NCI-H446 treated with DMSO at 0.1 percent for 48 hours (cell line): ENCODE data around the gene LDB2.

ENCODE experiments used
- DNase-seq: peaks from one replicate; lab custom pipeline; 2025; lab: John Stamatoyannopoulos, UW

Gene LDB2

GRCh38 chr4:16685536-16685935 lies 212.9 kb downstream of the LDB2 start:
- no peak for DNase-seq

GRCh38 chr4:16684935-16685334 lies 213.5 kb downstream of the LDB2 start:
- no peak for DNase-seq

DNA sequence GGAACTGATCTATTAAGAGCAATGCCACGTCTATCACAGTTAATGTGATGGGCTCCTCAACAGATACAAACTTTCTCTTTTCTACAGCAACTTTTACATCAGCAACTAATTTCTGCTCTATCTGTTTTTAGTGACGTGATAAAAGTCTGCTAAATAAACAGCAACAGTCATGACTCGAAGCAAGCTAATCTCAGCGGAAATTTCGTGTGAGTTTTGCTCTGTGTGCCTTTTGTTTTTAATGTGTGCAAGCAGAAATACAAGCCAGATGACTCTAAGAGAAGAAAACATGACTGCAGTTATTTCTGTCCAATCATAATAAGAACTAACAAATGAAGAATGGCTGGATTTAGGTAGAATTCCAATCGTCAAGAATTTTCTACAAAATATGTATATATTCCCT lies 214.3 kb downstream of the LDB2 start:
- DNase-seq, result no peak

- no peak for DNase-seq
Measured at GRCh38 chr4:16682975-16683374, 215.5 kb downstream of the LDB2 start.

- no peak for DNase-seq
Measured at GRCh38 chr4:16677001-16677944, 221.2 kb downstream of the LDB2 start.

DNA sequence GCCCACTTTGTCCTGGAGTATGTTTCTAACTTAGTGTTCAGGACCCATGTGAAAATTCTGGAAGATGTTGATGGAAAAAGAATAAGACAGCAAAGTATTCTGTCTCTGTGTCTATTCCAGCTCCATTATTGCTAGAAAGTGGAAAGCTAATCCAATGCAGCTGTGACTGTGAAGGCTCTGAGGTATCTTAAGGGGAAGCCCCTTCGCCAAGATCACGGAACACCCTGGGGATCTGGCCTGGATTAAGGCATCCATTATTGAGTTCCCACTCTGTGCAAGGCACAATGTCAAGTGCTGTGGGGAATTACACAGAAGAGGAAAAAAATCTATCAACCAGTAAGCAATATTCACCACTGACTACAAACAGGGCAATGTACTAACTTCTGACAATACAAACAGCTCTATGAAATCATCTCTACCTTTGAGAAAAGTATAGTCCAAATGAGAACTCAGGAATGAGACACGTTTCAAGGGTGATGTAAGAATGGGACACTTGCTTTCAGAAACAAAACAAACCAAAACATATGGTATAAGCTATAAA lies 222.1 kb downstream of the LDB2 start:
- no peak for DNase-seq

GRCh38 chr4:16674082-16674481 lies 224.4 kb downstream of the LDB2 start:
- no peak for DNase-seq

- no peak for DNase-seq
Measured at GRCh38 chr4:16672421-16672820, 226.0 kb downstream of the LDB2 start.

DNA sequence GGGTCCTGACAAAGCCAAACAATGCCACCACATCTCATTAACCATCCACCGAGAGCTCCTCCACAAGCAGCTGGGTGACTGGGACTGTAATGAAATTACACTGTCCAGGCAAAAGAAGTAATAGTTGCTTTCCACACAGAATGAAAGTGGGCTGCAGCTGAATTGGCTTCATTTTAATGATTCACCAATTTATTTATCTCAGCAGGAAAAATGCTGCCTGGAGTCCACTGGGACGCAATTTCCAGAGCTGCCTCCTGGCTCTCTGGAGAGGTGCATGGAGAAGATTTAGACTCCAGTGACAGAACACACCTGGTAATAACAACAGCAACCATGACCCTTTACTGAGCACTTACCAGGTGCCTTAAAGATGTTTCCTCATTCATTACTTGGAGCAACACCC lies 226.7 kb downstream of the LDB2 start:
- no peak for DNase-seq

DNA sequence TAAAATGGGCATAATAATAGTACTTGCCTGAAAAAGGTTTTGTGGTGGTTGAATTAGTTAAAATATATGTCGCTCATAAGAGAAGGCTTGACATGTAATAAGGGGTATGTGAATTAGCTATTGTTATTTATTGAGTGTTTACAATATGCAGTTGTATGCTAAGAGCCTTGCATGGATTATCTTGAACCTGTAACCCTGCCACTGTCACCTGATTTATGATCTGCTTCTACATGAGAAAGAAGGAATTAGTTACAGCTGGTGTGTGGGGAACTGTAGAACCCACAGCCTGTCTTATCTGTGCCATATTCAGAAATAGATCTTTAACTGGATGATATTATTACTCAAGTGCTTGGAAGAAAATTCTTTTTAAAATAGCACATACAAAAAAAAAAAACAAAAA lies 227.7 kb downstream of the LDB2 start:
- no peak for DNase-seq

- DNase-seq, result no peak
Measured at GRCh38 chr4:16669036-16669435, 229.4 kb downstream of the LDB2 start.

DNA sequence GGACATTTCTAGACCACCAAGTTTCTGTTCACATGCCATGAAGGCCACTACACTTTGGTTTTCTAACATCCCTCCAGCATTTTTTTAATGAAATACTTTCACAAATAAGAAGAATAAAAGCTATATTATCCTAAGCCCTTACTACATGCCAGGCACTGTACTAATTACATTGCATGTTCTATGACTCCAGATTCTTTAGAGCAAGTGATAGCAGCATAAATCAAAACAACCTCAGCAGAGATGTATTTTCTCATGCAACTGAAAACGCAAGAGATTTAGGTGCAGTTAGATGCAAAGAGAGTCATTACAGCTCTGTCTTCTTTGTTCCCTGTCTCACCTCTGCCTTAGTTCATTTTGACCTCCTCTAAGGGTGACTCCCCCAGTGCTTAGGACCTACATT lies 230.0 kb downstream of the LDB2 start:
- no peak for DNase-seq

DNA sequence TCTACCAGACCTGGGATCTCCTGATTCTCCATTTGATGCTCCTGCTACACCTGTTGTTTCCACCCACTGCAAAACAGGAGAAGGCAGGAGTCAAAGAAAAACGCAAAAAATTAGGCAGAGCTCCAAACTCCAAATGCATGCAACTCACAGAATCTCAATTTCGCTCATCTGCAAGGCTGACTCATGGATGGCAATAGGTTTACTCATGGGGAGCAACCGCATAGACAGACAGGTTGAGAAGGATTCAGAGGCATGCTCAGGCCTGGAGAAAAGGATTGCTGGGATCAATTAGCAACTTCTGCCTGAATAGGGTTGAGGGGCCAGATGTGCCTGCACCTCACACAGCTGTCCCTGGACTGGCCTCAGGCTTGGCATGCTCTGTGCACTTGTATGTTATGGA lies 231.0 kb downstream of the LDB2 start:
- DNase-seq, result no peak

- DNase-seq, result no peak
Measured at GRCh38 chr4:16665942-16666551, 232.4 kb downstream of the LDB2 start.

DNA sequence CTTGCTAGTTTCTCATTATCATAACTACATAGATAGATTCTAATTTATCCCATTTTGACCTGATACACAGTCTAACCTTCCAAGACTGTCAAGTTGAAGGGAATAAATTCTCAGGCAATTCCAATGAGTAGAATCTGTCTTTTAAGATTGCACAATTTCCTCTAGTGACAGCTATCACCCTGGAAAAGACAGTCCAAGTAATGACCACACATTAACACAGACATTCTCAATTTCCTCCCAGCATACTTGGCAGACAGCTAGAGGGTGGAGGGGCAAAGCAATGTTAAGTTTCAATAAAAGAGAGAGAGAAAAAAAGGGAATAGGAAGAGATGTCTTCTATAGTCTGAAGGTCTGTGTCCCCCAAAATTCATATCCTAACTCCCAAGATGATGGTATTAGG lies 234.7 kb downstream of the LDB2 start:
- no peak for DNase-seq

DNA sequence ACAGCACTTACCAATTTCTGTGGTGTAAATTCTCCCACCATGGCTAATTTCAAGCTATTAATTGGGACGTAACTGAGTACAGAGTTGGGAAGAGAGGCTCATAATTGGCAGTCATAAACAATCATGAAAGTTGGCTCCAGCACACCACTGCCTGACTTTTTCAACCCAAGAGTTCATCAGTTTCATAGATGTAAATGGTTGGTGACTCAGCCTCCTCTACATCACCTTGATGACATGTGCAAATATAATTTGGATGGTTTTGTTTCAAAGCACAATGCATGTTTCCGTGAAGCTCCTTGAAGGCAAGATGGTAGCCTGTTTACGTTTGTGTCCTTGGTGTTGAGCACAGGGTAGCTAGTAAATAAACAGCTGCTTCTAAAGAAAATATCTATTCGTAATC lies 235.1 kb downstream of the LDB2 start:
- DNase-seq, result no peak

GRCh38 chr4:16661813-16662212 lies 236.6 kb downstream of the LDB2 start:
- no peak for DNase-seq

GRCh38 chr4:16660656-16661055 lies 237.8 kb downstream of the LDB2 start:
- no peak for DNase-seq

DNA sequence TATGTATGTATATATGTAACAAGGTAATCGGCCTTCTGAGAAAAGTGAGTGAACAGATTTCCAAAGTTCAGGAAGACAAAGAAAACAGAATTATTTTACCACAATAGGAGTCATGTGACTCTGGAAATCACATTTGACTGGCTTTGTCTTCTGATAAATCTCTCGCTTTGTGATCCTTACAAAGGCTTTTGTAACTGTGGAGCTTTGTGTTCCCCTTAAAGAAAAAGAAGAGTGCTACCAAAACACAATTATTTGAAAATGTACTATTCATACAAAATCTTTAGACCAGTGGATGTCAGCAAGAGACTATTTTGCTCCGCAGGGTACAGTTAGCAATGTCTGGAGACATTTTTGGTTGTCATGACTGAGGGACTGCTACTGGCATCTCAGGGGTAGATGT lies 238.8 kb downstream of the LDB2 start:
- DNase-seq, result no peak

DNA sequence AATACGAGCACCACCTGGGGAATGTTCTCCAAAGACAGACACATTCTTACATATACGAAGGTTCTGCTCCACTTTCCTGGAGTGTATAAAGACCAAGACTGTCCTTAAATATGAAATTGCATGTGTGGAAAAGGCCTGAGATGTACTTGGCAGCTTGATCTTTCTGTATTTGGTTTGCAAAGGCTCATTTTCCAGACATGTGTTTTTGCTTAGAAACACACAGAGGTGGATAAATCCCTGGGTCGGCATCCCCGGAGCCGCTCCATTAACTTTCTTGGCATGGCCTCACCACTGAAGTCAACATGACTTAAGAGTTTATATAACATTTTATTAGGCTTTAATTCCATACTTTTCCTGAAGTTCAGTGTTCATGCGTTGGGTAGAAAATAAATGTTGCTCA lies 239.4 kb downstream of the LDB2 start:
- no peak for DNase-seq

DNA sequence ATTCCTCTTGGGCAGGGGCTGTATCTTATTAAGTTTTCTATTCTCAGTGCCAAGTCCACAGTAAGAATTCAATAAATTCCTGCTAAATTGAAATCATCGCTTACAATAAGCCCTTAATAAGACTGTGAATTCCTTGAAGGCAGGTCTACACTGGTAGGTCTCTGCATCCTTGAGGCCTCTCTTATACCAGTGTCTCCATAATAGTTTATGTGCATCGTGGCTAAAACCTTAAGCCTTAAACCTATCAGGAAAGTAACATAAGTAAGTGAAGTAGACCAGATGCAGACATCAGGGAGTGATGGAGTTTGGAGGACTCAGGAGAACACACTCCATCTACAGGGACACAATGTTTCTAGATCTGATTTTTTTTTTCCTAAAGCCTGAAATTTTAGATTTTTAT lies 240.3 kb downstream of the LDB2 start:
- DNase-seq, result no peak

GRCh38 chr4:16655111-16655510 lies 243.3 kb downstream of the LDB2 start:
- DNase-seq, result no peak

DNA sequence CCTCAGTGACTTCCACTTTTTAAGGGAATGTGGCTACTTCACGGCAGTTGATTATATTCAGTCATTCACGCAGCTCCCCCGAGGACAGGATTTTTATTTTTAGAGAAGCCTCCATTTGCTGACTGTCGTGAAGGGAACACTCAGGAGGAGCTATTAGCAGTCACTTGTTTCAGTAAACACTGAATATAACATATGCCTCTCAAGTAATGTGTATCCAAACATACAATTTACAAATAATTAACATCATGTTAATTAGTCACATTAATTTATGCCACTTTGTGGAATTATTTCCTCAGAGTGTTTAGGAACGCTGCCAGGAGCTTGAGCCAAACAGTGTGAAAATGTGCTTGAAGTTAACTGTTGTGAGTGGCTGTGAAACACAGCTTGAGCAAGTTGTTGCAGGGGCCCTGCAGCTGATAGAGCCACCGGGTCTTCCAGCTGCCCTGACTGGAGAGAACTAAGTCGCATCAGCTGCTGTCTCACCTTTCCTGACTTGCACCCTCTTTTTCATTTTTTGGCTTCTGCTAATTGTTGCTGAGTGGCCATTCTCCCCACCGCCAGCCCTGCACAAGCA lies 245.6 kb downstream of the LDB2 start:
- DNase-seq, result no peak
